Psoas muscle (tissue), 8 donors: ENCODE data around the gene PDZD4. TPM values are rescaled to one million over a fixed set of nuclear protein-coding genes. Genes with fewer than 3 reads are reported as not detected.
A peak's percentile ranks its signal among the peaks of the same experiment; 100 is the strongest.

Experiments used
- ATAC-seq, 4 donors: fragments of 200-7000 bp; cut with Tn5 transposase; one replicate each; pipeline ENCODE4 v1.9.1; 2020; ENCODE audit warnings: moderate library complexity in 3 of 4, mild to moderate bottlenecking in 2 of 4
- DNase-seq, 2 donors: peaks; one replicate each; pipeline ENCODE4 v3.0.0-alpha.2; 2020
- H3K27ac ChIP-seq: fragments of 200-600 bp; one replicate; pipeline ENCODE4 v1.8.0; 2022
- H3K27me3 ChIP-seq, 3 donors: fragments of 200-600 bp in 1 of 3; one replicate each; pipeline versions ENCODE4 v1.6.1 to v1.8.0; 2013 to 2022; ENCODE audit warnings: low read length in 2 of 3, mild to moderate bottlenecking in 2 of 3, moderate library complexity in 1 of 3; ENCODE audit not compliant: insufficient read depth in 3 of 3
- H3K36me3 ChIP-seq, 2 donors: fragments of 200-600 bp in 1 of 2; one replicate each; pipeline versions ENCODE4 v1.6.1 to v1.8.0; 2013 to 2022; ENCODE audit warnings: low read depth in 1 of 2, mild to moderate bottlenecking in 1 of 2, moderate library complexity in 1 of 2; ENCODE audit not compliant: insufficient read depth in 1 of 2
- H3K4me1 ChIP-seq: fragments of 200-600 bp; one replicate; pipeline ENCODE4 v1.8.0; 2022
- H3K4me3 ChIP-seq: fragments of 200-600 bp; one replicate; pipeline ENCODE4 v1.8.0; 2022; ENCODE audit warnings: mild to moderate bottlenecking
- H3K9me3 ChIP-seq: fragments of 200-600 bp; one replicate; pipeline ENCODE4 v1.8.0; 2022
- CTCF ChIP-seq: fragments of 200-600 bp; IDR thresholded peaks from one replicate; pipeline ENCODE4 v1.8.0; 2022; ENCODE audit warnings: antibody characterized with exemption
- WGBS, 3 donors: extraction: QIAGEN DNeasy Blood & Tissue Kit; methylation state at CpG; one replicate each; pipeline versions ENCODE4 v1.1.6 to v1.1.7; 2013; 5-methylcytosine and 5-hydroxymethylcytosine counted together
- intact Hi-C, 2 donors: fragments of 100-400 bp; cut with DNase I; formaldehyde crosslinking; loops; one replicate each; pipeline versions ENCODE4 v1.11.0 to v1.14.2; 2022
- long read RNA-seq, 2 donors: library from polyadenylated mRNA; unstranded; transcript quantifications; one replicate each; pipeline ENCODE4 v2.0.0, GENCODE V29; 2021
- polyA plus RNA-seq, 3 donors: library from polyadenylated mRNA; stranded (reverse); fragments of 200-250 nt; gene quantifications; one replicate each; pipeline ENCODE4 v1.2.3, GENCODE V29; 2013
- total RNA-seq, 4 donors: library from RNA; stranded (reverse); fragmentation: NEBNext Ultra II Directional in 2 of 4; extraction: Animal tissue kit (Norgen Biotek cat#: 25700) in 2 of 4; gene quantifications; one replicate each; pipeline versions ENCODE4 v1.2.1 to v1.2.4, GENCODE V29; 2021 to 2023
- donor health status: healthy with polysubstance abuse.
- donor health status: DM: no; HTN: no; CAD: no; lungs with moderate emphysema.
- donor health status: Bipolar disorder and iron deficiency.
- donor health status: healthy.
- donor health status: DM: yes; HTN: yes; CAD: no.
- donor health status: DM: no; HTN: no; CAD: no.
- donor health status: DM: no; HTN: no; CAD: no.
- donor health status: DM: yes; HTN: yes; CAD: no.

PDZD4 gene
- total RNA-seq (1 to 10 TPM in 3 of 4 donors, under 1 TPM in 1; 0.50 to 2.1 (median 1.4) TPM), polyA plus RNA-seq (1 to 10 TPM in 1 of 3 donors, under 1 TPM in 2; 0.65 to 1.3 (median 0.79) TPM)
- long read RNA-seq, donor 1 = 0 reads
- long read RNA-seq, donor 2 = 0 reads

- Histone ChIP-seq H3K4me1 (no peaks in the 10 kb centered on the region), H3K36me3 (no peaks in the 10 kb centered on the region), H3K4me3 (peak within 1 kb of the TSS; percentile 58), H3K27me3 (peaks cover 0 to 61% (median 2%) of the 10 kb centered on the region in 3 donors), H3K9me3 (no peaks in the 10 kb centered on the region), H3K27ac (no peak within 1 kb of the TSS)
- intact Hi-C loops = no loop called here
- no peak for DNase-seq
- 1 to 17% (median 2%) methylated on average over 33 to 78 of the region's 97 CpGs for WGBS, 3 donors
- no peak for TF ChIP-seq CTCF
- ATAC-seq = peak in 1 of 4 donors; percentile 16
These were observed at the start of gene PDZD4 for GRCh38 chrX:153829799-153830639. Gene PDZD4, minus strand, starts transcription at chrX:153830544. Its CDS starts 246 bp downstream, at chrX:153830298.

- Histone ChIP-seq H3K36me3 (no peaks in the 10 kb centered on the region), H3K27ac (no peak overlapping the region), H3K4me1 (no peaks in the 10 kb centered on the region), H3K9me3 (no peaks in the 10 kb centered on the region), H3K4me3 (no peak overlapping the region), H3K27me3 (peaks cover 0 to 87% (median 10%) of the 10 kb centered on the region in 3 donors)
- ATAC-seq (no peak), DNase-seq (peak in 1 of 2 donors; percentile 24)
- TF ChIP-seq CTCF = no peak
- intact Hi-C loops = no loop called here
- WGBS, 3 donors = 41 to 61% (median 61%) methylated on average over 9 to 12 of the region's 12 CpGs
These were observed 49.5 kb upstream of the PDZD4 start for GRCh38 chrX:153879741-153880439.

- no peaks in the 10 kb centered on the region for H3K9me3 ChIP-seq
- H3K4me1 ChIP-seq = no peaks in the 10 kb centered on the region
- ATAC-seq (no peak), DNase-seq (peak in 1 of 2 donors; percentile 24)
- peaks cover 0 to 79% (median 6%) of the 10 kb centered on the region in 3 donors for H3K27me3 ChIP-seq
- no peak for TF ChIP-seq CTCF
- no peak overlapping the region for H3K27ac ChIP-seq
- WGBS, 3 donors = 4 to 15% (median 5%) methylated on average over 17 to 28 of the region's 28 CpGs
- H3K4me3 ChIP-seq = no peak overlapping the region
- intact Hi-C loops = no loop called here
- no peaks in the 10 kb centered on the region for H3K36me3 ChIP-seq
These were observed 48.8 kb upstream of the PDZD4 start for GRCh38 chrX:153878969-153879653.

DNA sequence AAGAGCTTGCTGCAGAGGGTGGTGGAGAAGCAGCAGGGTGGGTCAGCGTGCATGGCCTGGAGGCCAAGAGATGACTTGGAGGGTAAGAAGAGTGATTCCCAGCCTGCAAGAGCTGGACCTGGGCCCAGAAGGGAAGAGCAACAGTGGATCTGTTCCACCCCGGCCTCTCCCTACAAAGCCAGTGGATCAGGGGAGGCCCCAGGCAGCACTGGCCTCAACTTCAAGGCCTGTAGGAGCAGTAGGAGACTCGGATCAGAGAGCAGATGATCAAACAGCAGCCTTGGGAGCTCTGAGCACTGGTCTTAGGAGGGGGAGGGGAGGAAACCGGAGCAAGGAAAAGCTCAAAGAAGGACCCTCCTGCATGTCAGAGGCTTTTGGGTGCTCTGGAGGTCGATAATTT is 48.0 kb upstream of the PDZD4 start:
- intact Hi-C loops = no loop called here
- TF ChIP-seq CTCF = no peak
- H3K4me1 ChIP-seq = no peaks in the 10 kb centered on the region
- DNase-seq (no peak), ATAC-seq (no peak)
- H3K9me3 ChIP-seq = no peaks in the 10 kb centered on the region
- no peaks in the 10 kb centered on the region for H3K36me3 ChIP-seq
- WGBS, 3 donors = 30 to 44% (median 34%) methylated on average over 3 to 5 of the region's 5 CpGs
- no peak overlapping the region for H3K4me3 ChIP-seq
- no peak overlapping the region for H3K27ac ChIP-seq
- peaks cover 0 to 74% (median 6%) of the 10 kb centered on the region in 3 donors for H3K27me3 ChIP-seq
